GM18951 (cell line): ENCODE results near the gene MISP3.

ENCODE experiments used
- POLR2A ChIP-seq: IDR thresholded peaks from 4 replicates; pipeline ENCODE4 v1.6.1; 2011; ENCODE audit warnings: mild to moderate bottlenecking; ENCODE audit not compliant: insufficient read length, insufficient read depth; ENCODE audit errors: extremely low read depth
- in situ Hi-C: fragments of 300-500 bp; cut with MboI; formaldehyde crosslinking; loops from one replicate; pipeline ENCODE4 v1.12.0; 2022; ENCODE audit warnings: low sequenced_read_pairs, mixed read lengths, inconsistent platforms; ENCODE audit not compliant: unreplicated experiment

The MISP3 gene

DNA sequence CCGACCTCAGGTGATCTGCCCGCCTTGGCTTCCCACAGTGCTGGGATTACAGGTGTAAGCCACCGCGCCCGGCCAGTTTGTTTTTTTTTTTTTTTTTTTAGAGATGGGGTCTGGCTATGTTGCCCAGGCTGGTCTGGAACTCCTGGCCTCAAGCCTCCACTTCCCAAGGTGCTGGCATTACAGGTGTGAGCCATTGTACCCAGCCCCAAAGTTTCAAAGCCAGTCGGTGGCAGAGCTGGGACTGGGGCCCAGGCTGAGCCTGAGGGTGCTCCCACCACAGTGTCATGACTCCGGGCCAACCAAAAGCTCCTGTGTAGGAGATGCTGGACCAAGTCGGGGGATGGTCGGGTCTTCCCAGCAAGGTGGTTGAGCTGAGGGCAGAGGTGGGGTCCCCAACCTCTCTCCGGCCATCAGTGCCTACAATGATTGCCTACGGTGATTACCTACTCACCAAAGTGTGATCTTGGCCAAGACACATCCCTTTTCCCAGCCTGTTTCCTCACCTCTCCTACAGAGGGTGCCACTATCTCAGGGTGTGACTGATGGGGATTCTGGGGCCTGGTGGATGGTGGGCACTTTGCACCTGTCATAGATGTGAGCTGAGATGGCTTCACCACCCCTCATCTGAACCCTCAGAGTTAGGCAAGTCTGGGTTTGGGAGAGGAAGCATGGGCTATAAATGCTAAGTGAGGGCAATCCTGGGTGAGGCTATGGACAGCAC, 23.8 kb downstream of the MISP3 start:
- no peak for TF ChIP-seq POLR2A
- in situ Hi-C loops, result no loop called here

GRCh38 chr19:14097532-14098151, 25.1 kb downstream of the MISP3 start:
- TF ChIP-seq POLR2A, result no peak
- in situ Hi-C loops, result no loop called here

DNA sequence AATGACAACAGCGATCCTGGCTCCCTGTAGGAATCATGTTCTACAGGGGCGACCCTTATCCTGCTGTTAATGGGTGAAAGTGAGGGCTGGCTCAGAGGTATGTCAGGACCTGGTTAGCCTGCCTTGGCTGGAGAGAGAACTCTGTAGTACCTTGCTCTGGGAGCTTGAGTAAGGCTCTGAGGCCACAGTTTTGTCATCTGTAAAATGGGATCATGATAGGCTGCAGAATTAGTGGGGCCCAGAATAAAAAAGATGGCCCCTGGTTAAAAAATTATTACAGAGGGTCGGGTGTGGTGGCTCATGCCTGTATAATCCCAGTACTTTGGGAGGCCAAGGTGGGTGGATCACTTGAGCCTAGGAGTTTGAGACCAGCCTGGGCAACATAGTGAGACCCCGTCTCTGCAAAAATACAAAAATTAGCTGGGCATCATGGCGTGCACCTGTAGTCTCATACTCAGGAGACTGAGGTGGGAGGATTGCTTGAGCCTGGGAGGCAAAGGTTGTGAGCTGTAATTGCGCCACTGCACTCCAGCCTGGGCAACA, 28.5 kb downstream of the MISP3 start:
- in situ Hi-C loops, result no loop called here
- no peak for TF ChIP-seq POLR2A

DNA sequence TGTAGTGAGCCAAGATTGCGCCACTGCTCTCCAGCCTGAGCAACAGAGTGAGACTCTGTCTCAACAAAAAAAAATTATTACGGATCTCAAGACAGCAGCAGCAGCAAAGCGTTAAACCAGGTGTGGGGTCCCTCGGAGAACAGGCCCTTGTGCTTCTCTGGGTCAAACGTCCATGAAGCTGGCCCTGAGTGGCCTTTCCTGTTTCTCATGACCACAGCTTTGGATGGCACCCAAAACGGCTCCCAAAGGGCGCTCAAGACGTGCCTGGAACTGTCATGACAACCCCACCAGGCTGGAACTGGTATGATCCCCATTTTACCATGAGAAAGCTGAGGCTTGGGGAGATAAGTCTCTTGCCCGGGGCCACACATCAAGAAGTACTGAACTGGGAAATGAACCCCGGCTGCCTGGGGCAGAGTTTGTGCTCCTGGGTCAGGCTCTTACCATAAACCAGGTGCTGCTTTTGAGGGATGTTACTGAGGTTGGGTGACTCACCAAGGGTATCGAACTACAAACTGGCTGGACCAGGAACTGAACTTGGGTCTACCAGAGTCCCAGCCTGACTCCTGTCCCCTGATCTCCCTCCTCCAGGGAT, 29.6 kb downstream of the MISP3 start:
- TF ChIP-seq POLR2A, result no peak
- in situ Hi-C loops, result no loop called here

- in situ Hi-C loops, result no loop called here
- no peak for TF ChIP-seq POLR2A
Observed at GRCh38 chr19:14102756-14103155, 30.2 kb downstream of the MISP3 start.

DNA sequence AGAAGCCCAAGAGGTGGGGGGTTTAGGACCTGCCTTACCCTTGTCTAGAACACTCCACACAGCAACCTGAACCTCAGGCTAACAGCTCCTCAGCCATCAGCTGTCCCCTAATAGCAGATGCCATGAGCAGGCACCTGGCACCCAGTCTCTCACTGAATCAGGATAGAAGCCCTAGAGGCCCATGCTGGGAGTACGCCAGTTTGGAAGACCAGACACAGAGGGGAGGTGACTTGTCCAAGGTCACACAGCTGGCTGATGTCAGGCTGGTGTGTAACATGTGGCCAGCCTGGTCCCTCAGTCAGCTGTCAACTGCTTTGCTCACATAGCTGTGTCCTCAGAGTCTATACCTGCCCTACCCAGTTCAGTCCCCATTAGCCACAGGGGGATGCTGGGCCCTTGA, 30.7 kb downstream of the MISP3 start:
- in situ Hi-C loops, result no loop called here
- no peak for TF ChIP-seq POLR2A

DNA sequence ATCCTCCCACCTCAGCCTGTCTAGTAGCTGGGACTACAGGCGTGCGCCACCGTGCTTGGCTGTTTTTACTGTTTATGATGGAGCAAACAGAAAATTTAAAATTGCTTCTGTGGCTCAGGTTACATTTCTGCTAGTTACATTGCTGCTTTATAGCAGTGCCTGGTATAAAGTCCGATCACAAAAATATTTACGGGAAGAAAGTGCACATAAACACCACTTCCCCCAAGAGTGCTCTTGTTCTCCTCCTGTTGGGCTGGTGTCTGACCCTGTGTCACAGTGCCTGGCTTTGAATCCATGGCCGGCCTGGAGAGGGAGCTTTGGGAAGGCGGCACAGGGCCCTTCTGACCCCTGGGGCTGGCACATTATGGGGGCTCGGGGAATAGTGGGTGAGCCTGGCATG, 33.1 kb downstream of the MISP3 start:
- in situ Hi-C loops, result no loop called here
- TF ChIP-seq POLR2A, result no peak

- TF ChIP-seq POLR2A, result no peak
- in situ Hi-C loops, result no loop called here
Observed at GRCh38 chr19:14106840-14107239, 34.3 kb downstream of the MISP3 start.

- TF ChIP-seq POLR2A, result no peak
- in situ Hi-C loops, result no loop called here
Observed at GRCh38 chr19:14107581-14108461, 35.2 kb downstream of the MISP3 start.

GRCh38 chr19:14110650-14111049, 38.1 kb downstream of the MISP3 start:
- in situ Hi-C loops, result no loop called here
- no peak for TF ChIP-seq POLR2A

DNA sequence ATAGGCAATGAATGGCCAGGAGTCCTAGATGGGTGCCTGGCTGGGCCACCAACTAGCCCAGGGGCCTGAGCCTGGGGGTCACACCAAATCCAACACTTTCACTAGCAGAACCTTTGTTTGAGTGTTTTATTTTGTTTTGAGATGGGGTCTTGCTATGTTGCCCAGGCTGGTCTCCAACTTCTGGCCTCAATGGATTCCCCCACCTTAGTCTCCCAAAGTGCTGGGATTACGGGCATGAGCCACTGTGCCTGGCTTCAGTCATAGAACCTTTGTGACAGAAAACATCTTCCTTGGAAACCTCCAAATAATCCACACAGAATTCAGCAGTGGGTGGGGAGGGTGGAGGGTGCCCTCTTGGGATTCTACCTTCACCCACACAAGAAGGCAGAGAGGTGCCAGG, 38.9 kb downstream of the MISP3 start:
- no peak for TF ChIP-seq POLR2A
- in situ Hi-C loops, result no loop called here

DNA sequence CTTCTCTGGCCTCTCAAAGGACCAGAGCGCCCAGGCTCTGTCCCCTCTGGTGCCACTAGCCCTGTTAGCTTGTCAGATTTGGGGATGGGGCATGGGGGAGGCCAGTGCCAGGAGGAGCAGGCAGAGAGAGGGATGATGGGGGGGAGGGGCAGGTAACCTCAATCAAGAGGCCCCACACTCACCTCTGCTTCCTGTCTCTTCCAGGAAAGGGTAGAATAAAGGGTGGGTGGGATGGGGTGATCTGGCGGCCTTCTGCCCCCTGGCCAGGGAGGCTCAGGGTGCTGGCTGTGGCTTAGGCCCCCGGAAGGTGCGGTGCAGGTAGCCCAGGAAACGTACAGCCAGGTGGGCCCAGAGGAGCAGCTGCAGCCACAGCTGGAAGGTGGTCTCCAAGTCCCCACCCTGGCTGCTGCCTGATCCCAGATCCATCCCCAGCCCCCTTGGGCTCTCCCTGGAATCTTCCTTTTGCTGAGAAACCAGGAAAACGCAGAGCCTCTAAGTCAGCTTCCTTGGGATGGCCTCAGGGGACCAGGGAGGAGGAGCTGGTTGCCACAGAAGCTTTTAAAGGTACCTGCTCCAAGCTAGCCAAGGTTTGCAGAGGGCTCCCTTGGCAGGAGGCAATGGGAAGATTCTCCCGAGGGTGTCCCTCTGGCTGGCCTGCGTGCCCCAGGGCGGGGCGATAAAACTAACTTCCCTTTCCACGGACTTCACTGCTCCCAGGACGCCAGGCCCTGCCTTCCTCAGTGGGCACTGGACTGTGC, 39.6 kb downstream of the MISP3 start:
- in situ Hi-C loops, result no loop called here
- no peak for TF ChIP-seq POLR2A
